ENCODE data around the gene CCDC92B.

CCDC92B gene

GRCh38 chr17:2721603-2722002 lies 27.8 kb downstream of the CCDC92B start:
- DNase-seq (ENCODE audit: low read depth) = no peak

GRCh38 chr17:2719861-2720260 lies 29.6 kb downstream of the CCDC92B start:
- DNase-seq (ENCODE audit: low read depth) = no peak

- no peak for DNase-seq (ENCODE audit: low read depth)
Observed at GRCh38 chr17:2718150-2718938, 31.1 kb downstream of the CCDC92B start.

GRCh38 chr17:2716649-2717048 lies 32.8 kb downstream of the CCDC92B start:
- no peak for DNase-seq (ENCODE audit: low read depth)

GRCh38 chr17:2713881-2714280 lies 35.6 kb downstream of the CCDC92B start:
- DNase-seq (ENCODE audit: low read depth) = no peak

GRCh38 chr17:2712300-2713043 lies 37.0 kb downstream of the CCDC92B start:
- DNase-seq (ENCODE audit: low read depth) = no peak

GRCh38 chr17:2711608-2712299 lies 37.7 kb downstream of the CCDC92B start, which contains the start of gene CLUH:
TSS of gene CLUH (minus strand) at chr17:2711764. CDS start at chr17:2711661, 103 bp downstream.
- peak; percentile 95 for DNase-seq (ENCODE audit: low read depth)

GRCh38 chr17:2710803-2711607 lies 38.4 kb downstream of the CCDC92B start:
- DNase-seq (ENCODE audit: low read depth) = no peak

GRCh38 chr17:2710071-2710802 lies 39.2 kb downstream of the CCDC92B start:
- no peak for DNase-seq (ENCODE audit: low read depth)

- DNase-seq (ENCODE audit: low read depth) = no peak
Observed at GRCh38 chr17:2709183-2709661, 40.2 kb downstream of the CCDC92B start.

GRCh38 chr17:2708585-2709182 lies 40.8 kb downstream of the CCDC92B start:
- DNase-seq (ENCODE audit: low read depth) = no peak

GRCh38 chr17:2707721-2708584 lies 41.5 kb downstream of the CCDC92B start:
- DNase-seq (ENCODE audit: low read depth) = no peak

- DNase-seq (ENCODE audit: low read depth) = no peak
Observed at GRCh38 chr17:2706911-2707510, 42.4 kb downstream of the CCDC92B start.

GRCh38 chr17:2705888-2706795 lies 43.3 kb downstream of the CCDC92B start:
- no peak for DNase-seq (ENCODE audit: low read depth)

- no peak for DNase-seq (ENCODE audit: low read depth)
Observed at GRCh38 chr17:2705263-2705662, 44.2 kb downstream of the CCDC92B start.

GRCh38 chr17:2704890-2705248 lies 44.6 kb downstream of the CCDC92B start:
- no peak for DNase-seq (ENCODE audit: low read depth)

GRCh38 chr17:2704031-2704889 lies 45.2 kb downstream of the CCDC92B start:
- DNase-seq (ENCODE audit: low read depth) = no peak
